Dedifferentiated amniotic fluid mesenchymal stem cell (primary cell): Measurements from ENCODE around the gene PDLIM3.
"Not testable (repeated sequence)": the region's sequence is repeated elsewhere in the genome, so short reads cannot be mapped to it uniquely, and the experiment has no call there.

Experiments used
- DNase-seq: peaks from one replicate; pipeline ENCODE4 v3.0.0-alpha.2; 2016; ENCODE audit errors: extremely low spot score

The PDLIM3 gene, protein sequence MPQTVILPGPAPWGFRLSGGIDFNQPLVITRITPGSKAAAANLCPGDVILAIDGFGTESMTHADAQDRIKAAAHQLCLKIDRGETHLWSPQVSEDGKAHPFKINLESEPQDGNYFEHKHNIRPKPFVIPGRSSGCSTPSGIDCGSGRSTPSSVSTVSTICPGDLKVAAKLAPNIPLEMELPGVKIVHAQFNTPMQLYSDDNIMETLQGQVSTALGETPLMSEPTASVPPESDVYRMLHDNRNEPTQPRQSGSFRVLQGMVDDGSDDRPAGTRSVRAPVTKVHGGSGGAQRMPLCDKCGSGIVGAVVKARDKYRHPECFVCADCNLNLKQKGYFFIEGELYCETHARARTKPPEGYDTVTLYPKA

DNA sequence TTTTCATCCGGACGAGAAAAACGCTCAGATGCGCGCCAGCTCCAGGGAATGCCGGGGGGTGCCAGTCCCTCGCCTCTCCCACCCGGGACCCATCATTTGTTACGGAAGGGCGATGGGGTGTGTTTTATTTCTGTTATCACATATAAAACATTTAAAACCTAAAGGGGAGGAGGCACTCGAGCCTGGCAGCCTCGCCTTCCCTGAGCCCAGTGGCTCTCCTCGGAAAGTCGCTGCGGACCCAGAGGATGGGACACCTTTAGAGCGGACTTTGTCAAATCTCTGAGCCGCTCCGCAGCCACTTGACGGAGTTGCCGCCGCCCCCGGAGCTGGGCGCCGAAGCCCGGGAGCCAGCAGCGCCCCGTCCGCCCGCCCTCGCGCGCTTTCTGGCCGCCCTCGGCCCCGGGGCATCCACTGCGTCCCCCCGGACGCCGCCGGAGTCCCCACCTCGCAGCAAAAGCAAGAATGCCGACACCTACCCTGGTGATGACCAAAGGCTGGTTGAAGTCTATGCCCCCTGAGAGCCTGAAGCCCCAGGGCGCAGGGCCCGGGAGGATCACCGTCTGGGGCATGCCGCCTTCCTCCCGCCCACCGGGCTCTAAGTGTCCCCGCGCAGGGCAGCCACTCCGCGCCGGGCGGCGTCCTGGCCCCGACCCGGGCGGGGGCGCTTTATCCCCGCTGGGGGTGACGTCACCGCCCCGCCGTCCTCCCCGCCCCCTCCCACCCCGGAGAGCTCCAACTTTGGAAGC, at the start of gene PDLIM3:
Gene PDLIM3, minus strand, starts transcription at position 642 of the 746 bp plus-strand sequence. Its CDS starts 73 bp downstream, at position 569.
- no peak for DNase-seq

GRCh38 chr4:185583813-185584212, 48.5 kb upstream of the PDLIM3 start:
- DNase-seq, result no peak

GRCh38 chr4:185582651-185583400, 47.5 kb upstream of the PDLIM3 start:
- DNase-seq, result no peak

GRCh38 chr4:185580699-185581098, 45.4 kb upstream of the PDLIM3 start:
- no peak for DNase-seq

GRCh38 chr4:185578284-185578683, 43.0 kb upstream of the PDLIM3 start:
- no peak for DNase-seq

- DNase-seq, result no peak
Measured at GRCh38 chr4:185576962-185577950, 41.9 kb upstream of the PDLIM3 start.

DNA sequence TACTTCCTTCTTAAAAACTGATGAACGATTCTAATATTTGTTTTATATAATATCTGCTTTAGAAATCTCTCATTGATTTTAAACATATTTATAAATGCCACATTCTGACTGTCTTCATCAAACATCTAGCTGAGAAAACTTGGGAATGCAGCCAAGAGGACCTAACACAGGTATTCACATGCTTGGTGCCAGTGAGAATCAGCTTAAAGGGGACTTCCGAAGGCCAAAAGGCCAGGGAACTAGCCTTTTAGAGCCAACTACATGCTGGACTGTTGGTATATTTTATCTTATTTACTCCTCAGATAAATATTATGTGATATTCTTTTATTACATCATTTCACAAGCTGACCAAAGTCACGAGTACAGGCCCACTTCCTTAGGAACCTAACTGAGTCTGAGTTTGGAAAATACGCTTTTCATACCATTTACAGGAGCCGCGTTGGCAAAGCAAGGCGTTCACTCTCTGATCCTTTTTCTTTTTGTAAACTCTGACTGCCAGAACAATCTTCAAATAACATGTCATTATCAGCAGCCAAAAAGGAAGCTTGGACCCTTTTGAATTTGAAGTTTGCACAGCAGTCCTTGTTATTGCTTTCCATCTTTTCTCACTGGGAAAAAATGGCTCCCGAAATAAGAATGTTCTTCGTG, 41.1 kb upstream of the PDLIM3 start:
- no peak for DNase-seq

- DNase-seq, result peak; percentile 69
Measured at GRCh38 chr4:185573651-185574199, 38.4 kb upstream of the PDLIM3 start.

DNA sequence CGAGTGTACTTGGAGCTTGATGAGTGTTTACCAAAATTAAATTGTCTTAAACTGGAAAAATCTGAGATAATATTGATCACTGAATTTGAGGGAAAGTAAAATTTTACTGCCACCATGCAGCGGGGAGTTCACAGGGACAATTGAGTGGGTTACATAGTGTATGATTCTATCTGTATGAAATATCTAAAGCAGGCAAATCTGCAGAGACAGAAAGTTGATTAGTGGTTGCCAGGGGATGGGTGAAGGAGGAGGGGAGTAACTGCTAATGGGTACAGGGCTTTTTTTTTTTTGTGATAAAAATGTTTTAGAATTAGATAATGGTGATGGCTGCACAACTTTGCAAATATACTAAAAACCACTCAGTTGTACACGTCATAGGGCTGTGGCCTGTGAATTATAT, 35.4 kb upstream of the PDLIM3 start:
- DNase-seq, result no peak

DNA sequence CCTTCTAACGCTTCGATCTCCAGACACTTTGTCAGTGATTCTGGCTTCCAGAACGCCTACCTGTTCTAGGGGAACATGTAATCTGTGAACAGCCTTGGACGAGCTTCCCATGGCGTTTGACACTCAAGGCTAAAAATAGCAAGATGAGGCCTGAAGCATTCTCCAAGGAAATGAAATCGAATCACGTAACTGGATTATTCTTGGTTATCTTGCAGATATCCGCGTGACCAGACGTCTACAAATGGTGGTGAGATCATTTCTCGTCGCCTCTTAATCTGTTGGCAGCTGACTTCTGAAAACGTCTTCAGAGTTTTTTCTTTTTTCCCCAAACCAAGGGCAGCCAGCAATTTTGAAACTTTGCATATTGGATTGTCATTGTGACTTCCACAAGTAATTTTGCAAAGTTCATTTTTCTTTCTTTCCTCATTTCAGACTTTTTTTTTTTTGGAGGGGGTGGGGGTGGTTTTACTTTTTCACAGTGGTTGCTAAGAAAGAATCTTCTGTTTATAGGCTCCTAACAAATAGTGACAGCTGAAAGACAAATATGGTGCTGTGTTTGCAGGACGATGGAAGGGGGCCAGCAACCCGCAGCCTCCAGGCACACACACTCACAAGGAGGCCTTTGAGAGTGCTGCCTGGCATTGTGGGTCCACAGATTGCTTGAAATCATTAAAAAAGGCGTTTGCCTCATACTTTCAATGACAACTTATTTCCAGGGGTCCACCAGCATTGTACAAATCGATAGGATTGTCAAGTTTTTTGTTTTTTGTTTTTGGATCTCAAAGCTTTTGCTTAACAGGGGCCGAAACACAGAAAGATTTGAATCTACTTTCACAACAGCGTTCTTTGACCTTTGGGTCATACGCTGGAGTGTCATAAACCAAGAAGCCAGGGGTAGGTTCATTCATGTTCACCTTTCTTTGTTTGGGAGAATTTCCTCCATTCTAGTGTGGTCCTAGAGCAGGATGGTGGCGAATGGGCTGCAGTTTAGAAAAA, 32.4 kb upstream of the PDLIM3 start:
- DNase-seq, result no peak

DNA sequence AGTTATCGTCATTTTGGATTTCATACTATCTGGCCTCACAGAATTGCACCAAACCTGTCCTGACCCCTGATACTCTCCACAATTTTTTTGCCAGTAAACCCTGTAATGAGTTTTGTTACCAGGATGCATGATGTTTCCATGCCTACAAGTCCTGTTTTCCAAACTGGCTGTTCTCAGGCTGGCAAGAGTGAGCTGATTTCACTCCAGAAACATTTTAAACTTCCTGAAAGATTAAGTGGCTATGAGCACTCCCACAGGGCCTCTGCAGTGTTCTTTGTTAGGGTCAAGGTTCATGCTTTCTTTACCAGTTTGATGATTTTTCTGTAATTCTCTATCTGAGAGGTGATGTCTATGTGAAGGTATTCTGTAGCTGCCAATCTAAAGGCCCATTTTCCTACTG, 31.7 kb upstream of the PDLIM3 start:
- peak; percentile 72 for DNase-seq

DNA sequence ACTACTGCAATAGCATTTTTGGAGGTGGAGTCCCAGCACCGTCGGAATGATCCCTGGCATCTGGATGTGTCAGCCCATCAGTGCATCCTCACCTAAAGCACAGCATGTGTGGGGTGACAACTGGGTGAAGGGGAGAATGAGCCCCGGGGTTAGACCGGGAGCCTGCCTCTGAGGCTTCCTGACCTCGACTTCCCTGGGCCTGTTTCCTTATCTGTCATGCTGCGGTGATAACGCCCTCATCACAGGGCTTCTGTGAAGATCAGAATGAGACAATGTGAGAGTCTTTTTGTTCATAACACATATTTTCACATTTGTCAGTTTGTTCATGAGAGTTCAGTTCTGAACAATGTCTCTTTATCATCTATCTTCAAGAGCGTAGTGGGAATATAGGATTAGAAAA, 31.1 kb upstream of the PDLIM3 start:
- DNase-seq, result no peak

DNA sequence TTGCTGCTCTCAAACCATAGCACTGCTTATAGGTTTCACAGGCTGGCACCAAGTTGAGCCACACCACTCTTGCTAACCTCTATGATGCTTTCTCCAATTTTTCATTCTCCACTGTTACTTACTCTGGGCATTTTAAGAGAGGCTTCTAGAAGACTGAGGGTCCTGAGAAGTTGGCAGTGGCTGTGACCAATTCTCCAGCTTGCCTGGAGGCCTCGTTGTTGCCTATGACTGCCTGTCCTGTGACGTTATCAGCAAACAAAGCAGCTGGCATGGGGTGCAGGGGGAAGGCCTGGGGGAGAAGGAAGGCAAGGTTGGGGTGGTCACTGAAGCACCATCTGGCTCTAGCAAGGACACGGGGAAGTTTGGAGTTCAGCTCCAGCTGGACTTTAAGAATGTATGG, 30.4 kb upstream of the PDLIM3 start:
- no peak for DNase-seq

DNA sequence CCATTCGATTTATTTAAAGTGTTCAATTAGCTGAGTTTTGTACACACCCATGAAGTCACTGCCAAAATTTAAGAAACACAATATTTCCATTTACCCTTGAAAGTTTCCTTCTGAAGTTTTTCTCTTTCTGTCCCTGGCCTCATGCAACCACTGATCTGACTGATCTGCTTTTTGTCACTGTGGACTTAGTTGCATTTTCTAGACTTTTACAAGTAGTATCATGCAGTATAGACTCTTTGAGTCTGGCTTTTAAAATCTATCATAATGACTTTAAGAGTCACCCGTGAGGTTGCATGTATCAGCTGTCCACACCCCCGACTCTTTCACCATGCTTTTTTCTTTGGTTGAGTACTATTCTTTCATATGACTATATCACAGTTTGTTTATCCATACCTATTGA, 29.0 kb upstream of the PDLIM3 start:
- DNase-seq, result no peak

DNA sequence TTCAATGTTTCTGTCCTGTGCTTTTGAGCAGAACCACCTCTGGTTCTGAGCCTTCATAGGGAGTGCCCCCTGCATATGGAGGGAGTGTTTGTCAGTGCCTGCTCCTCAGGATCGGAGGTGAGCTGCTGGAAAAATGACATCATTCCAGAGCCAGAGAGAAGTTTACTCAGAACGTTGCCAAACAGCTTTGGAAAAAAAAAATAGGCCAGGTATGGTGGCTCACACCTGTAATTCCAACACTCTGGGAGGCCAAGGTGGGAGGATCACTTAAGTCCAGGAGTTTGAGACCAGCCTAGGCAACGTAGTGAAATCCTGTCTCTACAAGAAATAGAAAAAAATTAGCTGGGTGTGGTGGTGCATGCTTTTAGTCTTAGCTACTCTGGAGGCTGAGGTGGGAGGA, 27.2 kb upstream of the PDLIM3 start:
- no peak for DNase-seq

DNA sequence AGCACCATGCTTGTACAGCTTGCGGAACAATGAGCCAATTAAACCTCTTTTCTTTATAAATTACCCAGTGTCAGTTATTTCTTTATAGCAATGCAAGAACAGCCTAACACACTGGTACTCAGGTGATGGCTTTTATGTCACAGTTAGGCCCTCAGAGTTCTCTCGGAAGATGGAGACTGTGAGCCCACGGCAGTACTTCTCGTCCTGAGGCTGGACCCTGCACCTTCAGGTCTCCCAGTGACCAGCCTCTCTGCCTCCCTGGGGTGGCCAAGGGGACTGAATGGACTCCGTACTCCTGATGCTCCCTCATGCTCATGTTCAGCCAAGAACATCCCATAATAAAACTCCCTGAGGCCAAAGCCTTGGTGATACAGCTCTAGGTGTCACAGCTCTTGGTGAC, 25.0 kb upstream of the PDLIM3 start:
- no peak for DNase-seq

- DNase-seq, result peak; percentile 21
Measured at GRCh38 chr4:185559915-185560281, 24.6 kb upstream of the PDLIM3 start.

GRCh38 chr4:185559251-185559914, 24.1 kb upstream of the PDLIM3 start:
- not testable (repeated sequence) for DNase-seq
